Stimulated activated CD8-positive, alpha-beta memory T cell treated with anti-CD3 and anti-CD28 coated beads, Interleukin-12 subunit alpha, Interleukin-12 subunit beta, amount 100 ng/mL, for 24 hours (primary cell): ENCODE results near the gene IL12RB1.
"Not testable (repeated sequence)": the region's sequence is repeated elsewhere in the genome, so short reads cannot be mapped to it uniquely, and the experiment has no call there.

Source experiments
- DNase-seq: peaks from one replicate; pipeline ENCODE4 v3.0.0-alpha.2; 2020; ENCODE audit errors: extremely low read depth

The IL12RB1 gene

DNA sequence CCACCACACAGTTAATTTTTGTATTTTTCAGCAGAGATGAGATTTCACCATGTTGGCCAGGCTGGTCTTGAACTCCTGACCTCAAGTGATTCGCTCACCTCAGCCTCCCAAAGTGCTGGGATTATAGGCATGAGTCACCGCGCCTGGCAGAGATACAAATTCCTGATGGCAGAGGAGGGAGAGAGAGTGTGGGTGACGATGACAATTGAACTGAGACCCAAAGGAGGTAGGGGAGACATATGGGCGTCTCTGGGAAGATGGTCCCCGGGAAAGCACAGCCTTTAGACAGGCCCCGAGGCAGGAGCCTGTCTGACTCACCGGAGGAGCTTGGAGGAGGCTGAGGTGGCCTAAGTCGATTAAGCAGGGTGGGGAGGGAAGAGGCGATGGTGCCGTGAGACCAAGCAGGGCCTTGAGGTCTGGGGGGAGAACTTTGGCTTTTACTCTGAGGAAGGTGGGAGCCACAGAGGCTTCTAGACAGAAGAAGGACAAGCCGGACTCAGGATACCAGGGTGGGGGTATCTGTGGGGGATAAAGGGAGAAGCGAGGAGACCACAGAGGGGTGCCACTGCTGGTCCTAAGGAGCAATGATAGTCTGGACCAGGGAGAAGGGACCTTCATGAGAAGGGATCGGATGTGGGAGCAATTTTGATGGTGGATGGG lies 40.5 kb downstream of the IL12RB1 start:
- DNase-seq, result no peak

DNA sequence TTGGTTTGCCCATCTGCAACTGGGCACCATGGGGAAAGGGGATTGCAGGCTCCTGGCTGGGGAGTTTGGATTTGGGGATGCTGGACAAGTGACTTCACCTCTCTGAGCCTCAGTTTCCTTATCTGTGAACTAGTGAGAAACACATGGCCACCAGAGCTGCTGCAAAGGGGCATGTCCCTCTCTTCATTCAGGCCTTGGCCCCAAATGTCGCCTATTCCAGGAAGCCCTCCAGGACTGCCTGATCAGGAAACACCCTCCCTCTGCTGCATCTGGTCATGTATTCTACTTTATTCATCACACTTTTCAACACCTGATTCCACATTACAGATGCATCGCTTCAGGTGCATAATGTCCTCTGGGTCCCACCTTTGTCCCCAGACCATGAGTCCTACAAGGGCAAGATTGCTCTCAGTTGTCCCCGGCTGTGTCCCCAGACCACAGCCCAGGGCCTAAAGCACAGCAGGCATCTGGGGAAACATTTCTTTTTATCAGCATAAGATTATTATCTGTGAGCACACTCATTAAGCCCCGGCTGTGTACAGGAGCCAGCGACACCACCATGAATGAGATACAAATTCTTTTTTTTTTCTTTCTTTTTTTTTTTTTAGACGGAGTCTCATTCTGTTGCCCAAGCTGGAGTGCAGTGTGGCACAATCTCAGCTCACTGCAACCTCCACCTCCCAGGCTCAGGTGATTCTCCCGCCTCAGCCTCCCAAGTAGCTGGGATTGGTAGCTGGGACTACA lies 41.3 kb downstream of the IL12RB1 start:
- no peak for DNase-seq

DNA sequence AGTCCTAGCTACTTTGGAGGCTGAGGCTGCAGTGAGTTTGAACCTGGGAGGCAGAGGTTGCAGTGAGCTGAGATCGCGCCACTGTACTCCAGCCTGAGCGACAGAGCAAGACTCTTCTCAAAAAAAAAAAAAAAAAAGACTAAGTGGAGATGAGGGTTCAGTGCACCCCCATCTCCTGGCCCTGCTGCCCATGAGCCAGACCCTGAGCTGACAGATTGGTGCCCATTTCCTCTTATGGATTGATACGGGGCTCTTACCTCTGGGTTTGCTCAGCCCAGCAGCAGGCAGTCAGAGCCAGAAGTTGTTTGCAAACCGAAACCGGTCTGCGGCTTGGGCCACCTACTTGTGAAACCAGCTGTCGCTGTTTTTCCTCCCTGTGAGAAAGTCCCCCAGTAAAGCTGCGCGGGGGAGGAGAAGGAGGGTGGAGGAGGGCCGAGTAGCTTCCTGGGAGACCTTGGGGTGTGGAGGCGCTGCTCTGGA lies 41.9 kb downstream of the IL12RB1 start:
- DNase-seq, result peak; percentile 77

DNA sequence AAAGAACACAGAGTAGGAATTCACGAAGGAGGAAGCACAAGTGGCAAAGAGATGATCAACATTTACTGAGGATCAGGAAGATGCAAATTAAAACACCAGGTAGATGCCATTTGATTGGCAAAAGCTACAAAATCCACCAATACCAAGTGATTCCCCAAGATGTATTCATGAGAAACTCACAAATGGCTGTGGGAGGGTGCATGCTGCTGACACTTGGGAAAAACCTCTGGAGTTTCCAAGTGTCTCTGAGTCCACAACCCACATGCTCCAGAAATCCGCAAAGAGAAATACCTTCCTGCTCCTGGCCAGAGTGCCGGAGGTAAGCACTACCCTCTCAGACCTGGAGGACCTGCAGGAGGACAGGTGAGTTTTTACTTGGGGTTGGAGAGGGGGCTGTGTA lies 43.1 kb downstream of the IL12RB1 start:
- DNase-seq, result no peak

DNA sequence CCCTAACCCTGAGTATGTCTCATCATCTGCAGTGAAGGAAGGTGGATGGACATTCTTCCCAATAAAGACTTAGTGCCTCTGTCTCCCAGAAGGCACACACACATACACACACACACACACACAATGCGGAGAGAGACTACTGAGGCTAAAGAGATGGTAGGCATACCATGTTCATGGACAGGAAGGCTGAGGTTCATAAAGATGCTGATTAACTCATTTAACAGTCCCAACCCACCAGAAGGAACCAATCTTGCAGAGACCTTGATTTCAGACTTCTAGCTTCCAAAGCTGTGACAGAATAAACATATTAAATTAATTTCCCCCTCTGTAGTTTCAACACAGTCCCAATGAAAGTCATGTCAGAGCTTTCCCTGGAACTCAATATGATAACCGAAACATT lies 45.7 kb downstream of the IL12RB1 start:
- DNase-seq, result no peak

DNA sequence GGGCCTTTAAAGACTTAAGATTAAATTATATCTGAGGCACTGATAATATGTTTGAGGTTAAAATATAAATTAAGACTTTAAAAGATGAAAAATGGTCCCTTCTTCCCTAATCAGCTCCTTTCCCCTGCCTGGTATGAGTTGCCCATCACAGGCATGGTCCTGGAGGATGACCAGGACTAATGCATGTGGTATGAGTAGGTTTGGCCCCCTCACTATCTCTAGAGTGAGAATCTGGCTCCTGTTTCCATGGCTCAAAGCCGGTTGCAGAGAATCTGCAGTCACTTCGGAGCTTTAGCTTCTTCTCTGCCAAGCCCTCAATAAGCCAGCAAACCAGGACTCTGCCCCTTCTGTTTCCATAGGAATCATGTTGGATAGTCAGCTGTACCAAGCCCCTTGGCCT lies 54.6 kb downstream of the IL12RB1 start:
- DNase-seq, result not testable (repeated sequence)

DNA sequence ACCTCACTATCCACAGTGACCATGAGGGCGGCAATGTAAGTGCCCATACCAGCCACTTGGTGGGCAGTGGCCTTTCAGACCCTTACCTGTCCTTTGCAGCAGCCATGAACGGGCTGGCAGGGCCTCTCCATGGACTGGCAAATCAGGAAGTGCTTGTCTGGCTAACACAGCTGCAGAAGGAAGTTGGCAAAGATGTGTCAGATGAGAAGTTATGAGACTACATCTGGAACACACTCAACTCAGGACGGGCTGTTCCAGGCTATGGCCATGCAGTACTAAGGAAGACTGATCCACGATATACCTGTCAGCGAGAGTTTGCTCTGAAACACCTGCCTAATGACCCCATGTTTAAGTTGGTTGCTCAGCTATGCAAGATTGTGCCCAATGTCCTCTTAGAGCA lies 55.3 kb downstream of the IL12RB1 start:
- DNase-seq, result not testable (repeated sequence)

DNA sequence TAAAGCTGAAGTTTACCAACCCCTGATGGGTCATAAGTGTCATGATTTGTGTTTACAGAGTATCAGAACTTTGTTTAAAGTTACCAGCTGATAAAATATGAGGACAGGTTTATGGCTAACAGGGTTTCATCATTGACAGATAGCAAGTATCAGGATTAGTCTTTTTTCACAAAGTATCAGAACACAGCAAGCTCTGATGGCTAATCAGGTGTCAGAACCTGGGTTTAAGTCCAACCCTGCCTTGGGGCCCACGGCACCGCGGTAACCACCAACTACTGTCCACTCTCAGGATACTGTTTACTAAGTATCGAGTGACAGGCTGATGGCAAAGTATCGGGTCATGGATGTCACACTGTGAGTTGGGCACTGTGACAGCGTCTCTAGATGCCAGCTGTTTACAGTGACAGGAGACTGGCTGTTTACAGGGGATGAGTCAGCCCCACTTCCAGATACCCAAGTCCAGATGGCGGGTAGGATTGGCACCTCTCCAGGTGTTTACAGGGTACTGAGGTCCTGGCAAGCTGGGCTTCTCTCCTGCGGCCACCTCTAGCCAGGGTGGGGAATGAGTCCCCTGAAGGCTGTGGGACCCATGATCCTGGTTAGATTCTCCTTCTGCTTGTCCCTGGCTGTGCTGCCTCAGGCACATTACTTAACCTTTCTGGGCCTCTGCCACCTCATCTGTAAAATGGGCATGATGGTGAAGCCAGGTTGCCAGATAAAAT lies 57.0 kb downstream of the IL12RB1 start:
- no peak for DNase-seq

DNA sequence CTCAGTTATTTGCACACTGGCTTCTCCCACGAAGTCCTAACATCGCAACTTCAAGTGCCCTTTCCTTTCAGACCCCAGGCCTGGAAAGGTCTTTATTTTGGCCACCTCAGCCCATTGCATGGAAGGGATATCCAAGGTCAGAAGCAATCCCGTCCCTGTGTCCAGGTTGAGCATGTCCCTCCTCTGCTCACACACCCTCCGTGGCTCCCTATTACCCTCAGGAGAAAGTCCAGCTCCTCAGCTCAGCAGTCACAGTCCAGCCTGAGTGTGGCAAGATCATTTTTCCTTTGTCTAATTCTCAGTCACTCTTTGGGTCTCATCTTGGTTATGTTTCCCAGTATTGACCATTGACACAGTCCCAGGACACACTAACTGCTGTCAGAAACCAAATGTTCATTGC lies 59.6 kb downstream of the IL12RB1 start:
- no peak for DNase-seq

DNA sequence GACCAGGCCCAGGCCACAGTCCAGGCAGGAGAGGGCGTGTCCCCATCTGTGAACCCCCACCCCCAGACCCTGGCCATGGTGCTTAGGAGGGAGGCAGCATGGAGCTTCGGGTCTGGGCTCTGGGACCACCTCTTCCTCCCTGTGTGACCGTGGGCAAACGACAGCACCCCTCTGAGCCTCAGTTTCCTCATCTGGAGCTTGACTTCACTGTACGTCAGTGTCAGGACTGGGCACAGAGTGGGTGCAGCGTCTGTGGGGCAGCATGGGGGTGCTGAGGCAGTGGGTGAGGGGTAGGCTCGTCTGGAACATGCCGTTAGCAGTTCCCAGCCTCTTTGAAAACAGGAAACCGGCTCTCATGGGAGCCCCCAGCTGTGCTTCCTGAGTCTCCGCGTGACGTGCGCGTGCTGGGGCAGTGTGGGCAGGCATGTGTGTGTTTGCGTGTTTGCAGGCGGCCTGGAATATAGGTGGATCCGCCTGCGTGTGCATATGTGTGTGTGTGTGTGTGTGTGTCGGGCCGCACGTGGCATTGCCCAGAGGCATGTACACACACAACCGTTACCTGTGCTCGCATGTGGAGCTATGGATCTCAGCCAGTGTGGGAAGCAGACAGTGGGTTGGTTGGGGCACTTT lies 63.0 kb downstream of the IL12RB1 start:
- DNase-seq, result no peak

DNA sequence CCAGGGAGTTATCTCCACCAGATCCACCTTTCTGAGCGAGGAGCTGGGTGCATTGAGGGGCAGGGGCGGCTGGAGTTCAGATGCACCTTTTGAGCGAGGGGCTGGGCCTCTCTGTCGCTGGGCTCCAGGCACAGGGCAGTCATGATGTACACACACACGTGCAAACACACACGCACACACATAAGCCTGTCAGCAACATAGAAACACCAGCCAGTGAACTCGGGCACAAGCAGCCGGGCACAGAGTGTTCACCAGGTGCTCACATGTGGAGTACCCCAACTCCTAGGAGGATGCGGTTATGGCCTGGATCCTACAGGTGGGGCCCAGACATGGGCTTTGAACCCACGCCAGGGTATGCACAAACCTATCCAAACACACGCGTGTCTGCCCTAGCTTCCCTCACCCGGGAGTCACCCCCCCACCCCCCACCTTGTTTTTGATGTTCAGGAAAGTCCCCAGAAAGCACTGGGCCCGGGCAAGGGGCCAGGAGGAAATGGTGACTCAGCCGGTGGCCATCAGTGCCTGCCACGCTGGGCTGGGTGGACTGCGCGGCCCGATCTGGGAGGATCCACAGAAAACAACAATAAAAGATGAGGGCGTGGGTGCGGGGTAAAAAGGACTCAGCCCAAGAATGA lies 65.5 kb downstream of the IL12RB1 start:
- DNase-seq, result no peak

DNA sequence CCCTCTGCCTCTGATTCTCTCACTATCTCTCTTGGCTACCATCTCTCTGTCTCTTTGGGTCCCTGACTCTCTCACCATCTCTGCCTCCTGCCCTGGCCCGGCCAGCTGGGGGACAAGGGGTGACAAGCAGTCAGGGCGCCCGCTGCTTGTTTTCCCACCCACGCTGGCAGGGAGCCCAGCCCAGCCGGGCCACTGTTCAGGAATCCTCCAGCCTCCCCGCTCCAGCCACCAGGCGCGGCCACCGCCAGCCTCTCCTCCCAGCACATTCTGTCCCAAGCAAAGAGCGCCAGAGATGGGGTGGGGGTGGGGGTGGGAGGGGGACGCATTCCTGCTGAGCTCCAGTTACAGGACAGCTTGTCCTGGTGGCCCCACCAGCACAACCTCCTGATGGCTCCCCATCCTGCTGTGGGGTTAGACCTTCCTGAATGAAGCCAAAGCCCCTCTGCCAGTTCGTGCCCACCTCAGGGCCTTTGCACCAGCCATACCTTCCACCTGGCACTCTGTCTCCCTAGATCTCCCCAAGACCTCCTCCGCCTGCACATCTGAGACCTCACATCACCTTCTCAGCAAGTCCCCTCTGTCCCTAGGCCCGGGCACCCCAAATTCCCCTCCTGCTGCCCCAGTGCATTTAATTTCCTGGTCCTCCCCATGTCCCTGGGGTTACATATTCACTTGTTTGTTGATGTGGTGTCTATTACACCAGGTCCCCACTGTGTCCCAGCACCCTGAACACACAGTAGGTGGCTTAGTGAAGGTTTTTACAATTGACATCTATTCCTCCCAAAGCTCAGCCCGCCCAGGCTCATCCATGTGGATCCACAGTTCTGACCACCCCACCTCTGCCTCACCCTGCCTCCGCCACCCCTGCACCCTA lies 66.3 kb downstream of the IL12RB1 start:
- DNase-seq, result no peak

DNA sequence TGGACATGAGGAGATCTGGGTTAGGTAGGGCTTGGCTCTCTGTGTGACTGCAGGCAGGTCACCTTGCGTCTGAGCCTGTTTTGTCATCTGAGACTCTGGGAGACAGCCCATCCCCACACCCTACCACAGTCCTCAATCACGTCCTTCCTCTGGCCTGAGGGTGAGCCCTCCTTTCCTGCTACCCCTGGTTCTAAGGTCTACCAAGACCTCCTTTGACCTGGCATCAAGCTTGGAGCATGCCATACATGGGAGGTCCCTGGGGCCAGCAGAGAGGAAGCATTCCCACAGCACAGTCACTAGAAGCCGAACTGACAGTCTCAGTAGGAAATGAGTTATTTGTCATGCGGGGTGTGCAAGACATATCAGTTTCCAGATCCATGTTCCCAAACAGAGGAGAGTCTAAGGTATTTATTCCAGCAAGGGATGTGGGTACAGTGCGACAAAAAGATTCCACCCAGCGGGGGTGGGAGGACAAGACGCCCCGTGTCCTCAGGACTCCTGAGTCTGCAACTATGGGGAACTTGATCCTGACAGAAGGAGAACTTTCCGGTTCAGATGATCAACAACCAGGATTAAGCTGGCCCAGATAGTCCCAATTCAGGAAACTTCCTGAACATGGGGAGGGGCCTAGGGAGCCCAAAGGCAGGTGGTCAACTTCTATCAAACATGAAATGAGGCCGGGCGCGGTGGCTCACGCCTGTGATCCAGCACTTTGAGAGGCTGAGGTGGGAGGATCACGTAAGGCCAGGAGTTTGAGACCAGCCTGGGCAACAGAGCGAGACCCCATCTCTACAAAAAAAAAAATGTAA lies 69.3 kb downstream of the IL12RB1 start:
- no peak for DNase-seq

DNA sequence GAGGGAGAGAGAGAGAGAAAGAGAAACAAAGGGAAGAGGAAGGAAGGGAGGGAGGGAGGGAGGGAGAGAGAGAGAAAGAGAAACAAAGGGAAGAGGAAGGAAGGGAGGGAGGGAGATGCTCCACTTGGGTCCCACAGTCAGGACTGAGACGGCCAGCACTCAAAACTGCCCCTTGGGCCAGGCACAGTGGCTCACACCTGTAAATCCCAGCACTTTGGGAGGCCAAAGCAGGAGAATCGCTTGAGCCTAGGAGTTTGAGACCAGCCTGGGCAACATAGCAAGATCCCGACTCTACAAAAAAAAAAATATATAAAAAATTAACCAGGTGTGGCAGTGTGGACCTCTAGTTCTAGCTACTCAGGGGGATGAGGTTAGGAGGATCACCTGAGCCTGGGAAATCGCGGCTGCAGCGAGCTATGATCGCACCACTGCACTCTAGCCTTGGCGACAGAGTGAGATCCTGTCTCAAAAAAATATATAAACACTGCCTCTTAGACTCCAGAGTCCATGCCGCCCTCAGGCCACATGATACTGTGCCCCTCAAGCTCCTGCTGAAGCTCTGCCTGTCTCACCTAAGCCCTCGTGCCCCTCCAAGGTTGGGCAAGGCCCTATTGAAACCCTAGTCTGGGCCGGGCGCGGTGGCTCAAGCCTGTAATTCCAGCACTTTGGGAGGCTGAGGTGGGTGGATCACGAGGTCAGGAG lies 70.4 kb downstream of the IL12RB1 start:
- no peak for DNase-seq

DNA sequence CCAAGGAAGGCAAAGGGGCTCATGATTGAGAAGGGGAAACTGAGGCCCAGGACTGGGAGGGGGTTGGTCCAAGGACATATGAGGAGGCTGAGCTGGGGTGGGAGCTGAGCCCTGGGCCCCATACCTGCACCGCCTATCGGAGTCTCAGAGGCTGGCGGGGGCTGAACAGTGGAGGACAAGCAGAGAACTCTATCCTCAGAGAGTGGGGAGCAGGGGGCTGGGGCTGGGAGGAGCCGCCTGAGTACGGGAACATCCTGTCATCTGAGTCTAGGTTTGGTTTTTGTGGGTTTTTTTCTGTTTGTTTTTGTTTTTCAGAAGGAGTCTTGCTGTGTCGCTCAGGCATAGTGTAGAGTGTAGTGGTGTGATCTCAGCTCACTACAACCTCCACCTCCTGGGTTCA lies 72.5 kb downstream of the IL12RB1 start:
- no peak for DNase-seq

DNA sequence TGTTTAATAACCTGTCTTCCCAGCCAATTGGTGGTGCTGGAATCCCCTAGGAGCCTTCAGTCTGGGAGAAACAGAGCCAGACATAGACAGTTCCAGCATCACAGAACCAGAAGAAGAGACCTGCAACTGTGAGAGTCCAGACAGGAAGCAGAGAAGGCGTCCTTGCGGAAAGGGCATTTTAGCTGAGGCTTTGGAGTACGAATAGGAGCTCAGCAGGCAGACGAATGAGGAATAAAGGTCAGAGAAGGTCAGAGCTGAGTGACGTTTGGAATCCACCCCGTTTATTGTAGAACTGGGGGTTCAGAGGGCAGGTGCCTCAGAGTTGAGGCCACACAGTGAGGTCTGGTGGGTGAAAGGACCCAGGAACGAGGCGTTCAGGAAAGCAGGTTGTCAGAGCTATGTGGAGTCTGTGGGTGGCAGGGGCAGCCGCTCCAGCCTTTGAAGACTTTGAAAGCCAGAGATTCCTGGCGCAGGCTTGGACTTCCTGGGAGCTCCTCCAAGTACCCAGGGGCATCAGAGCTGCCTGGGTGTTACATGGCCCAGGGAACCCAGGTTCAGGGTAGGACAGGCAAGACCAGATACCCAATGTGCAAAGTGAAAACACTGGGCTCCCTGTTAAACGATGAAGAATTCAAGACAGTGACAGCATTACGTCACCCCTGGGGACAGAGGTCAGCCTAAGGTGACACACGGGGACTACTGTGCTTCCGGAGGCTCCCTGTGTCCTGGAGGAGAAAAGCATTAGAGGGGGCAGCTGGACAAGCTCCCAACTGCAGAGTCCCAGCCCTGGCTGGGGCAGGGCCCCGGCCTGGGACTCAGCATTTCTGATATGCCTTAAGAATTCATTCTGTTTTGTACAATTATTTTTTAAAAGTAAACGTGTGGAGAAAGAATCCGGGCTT lies 73.3 kb downstream of the IL12RB1 start:
- DNase-seq, result no peak

DNA sequence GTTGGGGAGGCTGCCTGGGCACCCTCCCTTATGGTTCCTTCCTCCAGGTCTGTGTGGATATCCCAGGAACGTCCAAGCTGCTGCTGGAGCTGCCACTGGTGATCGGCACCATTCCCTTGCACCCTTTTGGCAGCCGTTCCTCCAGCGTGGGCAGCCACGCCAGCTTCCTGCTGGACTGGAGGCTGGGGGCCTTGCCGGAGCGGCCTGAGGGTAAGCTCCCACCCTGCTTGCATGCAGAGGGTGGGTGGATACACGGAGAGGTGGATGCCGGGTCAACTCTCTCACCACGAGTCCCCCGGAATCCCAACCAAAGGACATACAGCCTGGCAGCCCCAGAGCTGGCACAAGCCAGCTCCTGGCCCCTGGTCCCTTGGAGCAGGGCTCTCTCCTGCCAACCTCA lies 76.6 kb downstream of the IL12RB1 start:
- no peak for DNase-seq

DNA sequence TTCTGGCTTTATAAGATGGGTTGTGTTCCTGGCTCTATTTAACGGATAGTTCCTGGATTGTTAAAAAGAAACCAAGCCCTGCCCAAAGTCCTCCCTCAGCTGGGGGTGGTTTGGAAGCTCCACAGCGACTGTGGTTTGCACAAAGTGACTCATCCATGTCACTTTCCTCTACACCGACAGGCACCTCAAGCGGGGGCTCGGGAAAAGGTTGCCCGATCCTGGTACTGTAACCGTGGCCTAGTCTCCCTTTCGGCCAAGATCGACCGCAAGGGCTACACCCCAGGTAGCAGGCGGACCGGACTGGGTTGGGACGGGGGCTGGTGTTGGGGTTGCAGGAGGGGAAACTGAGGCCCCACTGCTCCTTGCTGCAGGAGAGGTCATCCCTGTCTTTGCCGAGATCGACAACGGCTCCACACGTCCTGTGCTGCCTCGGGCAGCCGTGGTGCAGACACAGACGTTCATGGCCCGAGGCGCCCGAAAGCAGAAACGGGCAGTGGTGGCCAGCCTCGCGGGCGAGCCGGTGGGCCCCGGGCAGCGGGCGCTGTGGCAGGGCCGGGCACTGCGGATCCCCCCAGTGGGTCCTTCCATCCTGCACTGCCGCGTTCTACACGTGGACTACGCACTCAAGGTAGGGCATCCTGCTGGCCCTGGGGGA lies 77.2 kb downstream of the IL12RB1 start:
- DNase-seq, result no peak
